SK-N-SH (cell line): Measurements from ENCODE around the gene VDR.

ENCODE experiments used
- CTCF ChIP-seq: fragments of 200-600 bp; sonication (generic); IDR thresholded peaks from 2 replicates; pipeline ENCODE4 v1.6.1; 2017; ENCODE audit warnings: antibody characterized with exemption, mild to moderate bottlenecking, moderate library complexity
- FOXM1 ChIP-seq: IDR thresholded peaks from 2 replicates; pipeline ENCODE4 v1.4.0; 2012; ENCODE audit warnings: low read depth, mild to moderate bottlenecking
- GATA2 ChIP-seq: sonication (generic); formaldehyde crosslinking; IDR thresholded peaks from 2 replicates; pipeline ENCODE4 v1.5.0; 2020; ENCODE audit warnings: mild to moderate bottlenecking, missing genetic modification reagents
- MAX ChIP-seq: IDR thresholded peaks from 2 replicates; pipeline ENCODE4 v1.4.0; 2012; ENCODE audit warnings: low read depth
- MXI1 ChIP-seq: IDR thresholded peaks from 2 replicates; pipeline ENCODE4 v1.6.1; 2012; ENCODE audit warnings: mild to moderate bottlenecking, low read depth, low read length, improper control_type of control experiment
- RAD21 ChIP-seq: IDR thresholded peaks from 2 replicates; pipeline ENCODE4 v1.6.1; 2012; ENCODE audit warnings: mild to moderate bottlenecking, low read length
- REST ChIP-seq: IDR thresholded peaks from 2 replicates; pipeline ENCODE4 v1.6.1; 2012; ENCODE audit warnings: mild to moderate bottlenecking, low read depth, low read length, moderate library complexity
- SMC3 ChIP-seq: IDR thresholded peaks from 2 replicates; pipeline ENCODE4 v1.6.1; 2012; ENCODE audit warnings: low read depth, low read length, improper control_type of control experiment
- TEAD4 ChIP-seq: IDR thresholded peaks from 2 replicates; pipeline ENCODE4 v1.4.0; 2012; ENCODE audit warnings: mild to moderate bottlenecking, borderline replicate concordance; ENCODE audit not compliant: insufficient read depth
- USF2 ChIP-seq: fragments of 150-350 bp; IDR thresholded peaks from 2 replicates; pipeline ENCODE4 v1.6.1; 2017; ENCODE audit warnings: antibody characterized with exemption, low read length, low read depth, borderline replicate concordance

- no peak for TF ChIP-seq REST
- TF ChIP-seq MAX = no peak
- TF ChIP-seq CTCF = peak; percentile 42
- no peak for TF ChIP-seq MXI1
- TF ChIP-seq RAD21 = peak; percentile 37
- no peak for TF ChIP-seq GATA2 (CRISPR knock-in tag)
- no peak; the same call in 1 of the 2 replicates for TF ChIP-seq SMC3
- no peak for TF ChIP-seq TEAD4
- no peak for TF ChIP-seq USF2
- no peak for TF ChIP-seq FOXM1
These were observed 85.5 kb downstream of the VDR start for GRCh38 chr12:47819138-47819895.
